Fibroblast of the aortic adventitia (primary cell): ENCODE results near the gene GPR152. TPM values are rescaled to one million over a fixed set of nuclear protein-coding genes. Genes with fewer than 3 reads are reported as not detected.

Experiments
- DNase-seq: peaks from one replicate; pipeline ENCODE4 v3.0.0-alpha.2; 2010; ENCODE audit warnings: low read depth
- H3K4me3 ChIP-seq: 2 replicates; pipeline ENCODE4 v1.5.1; 2011; ENCODE audit warnings: low read depth, mild to moderate bottlenecking, control low read depth, low read length, moderate library complexity
- CTCF ChIP-seq: IDR thresholded peaks from 2 replicates; pipeline ENCODE4 v1.5.1; 2011; ENCODE audit warnings: mild to moderate bottlenecking, low read length, control low read depth, inconsistent platforms; ENCODE audit not compliant: insufficient read depth
- total RNA-seq: library from RNA; depleted of rRNA; stranded (reverse); fragments of >200 nt; gene quantifications from 2 replicates; pipeline ENCODE4 v1.2.3, GENCODE V29; 2012; ENCODE audit warnings: low replicate concordance

The GPR152 gene
- total RNA-seq, 1 donor = not detected

DNA sequence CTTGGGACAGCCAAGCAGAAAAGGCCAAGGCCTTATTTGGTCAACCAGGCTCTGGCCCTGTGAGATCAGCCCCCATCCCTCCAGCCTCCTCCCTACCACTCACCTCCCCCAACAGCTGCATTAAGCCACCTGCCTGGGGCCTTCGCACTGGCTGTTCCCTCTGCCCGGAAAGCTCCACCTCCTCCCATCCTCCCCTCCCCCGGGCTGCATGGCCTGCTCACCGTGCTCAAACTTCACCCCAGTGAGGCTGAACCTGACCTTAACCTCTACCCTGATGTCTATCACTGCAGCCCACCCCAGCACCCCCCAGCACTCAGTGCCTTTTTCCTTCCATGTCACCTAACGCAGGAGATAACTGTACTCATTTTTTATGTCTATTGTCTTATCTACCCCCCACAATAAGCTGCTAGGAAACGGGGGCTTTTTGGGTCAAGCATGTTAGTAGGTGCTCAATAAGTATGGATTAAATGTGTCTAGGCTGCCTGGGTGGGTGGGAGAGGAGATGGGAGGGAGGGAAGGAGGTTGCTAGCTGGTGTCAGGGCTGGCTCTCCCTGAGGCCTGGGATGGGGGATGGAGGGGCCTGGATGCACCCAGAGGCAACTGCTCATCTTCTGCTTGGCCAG, 16.0 kb downstream of the GPR152 start:
- no peak overlapping the region for H3K4me3 ChIP-seq
- TF ChIP-seq CTCF = no peak
- DNase-seq = no peak

- no peak for DNase-seq
These were observed 16.6 kb downstream of the GPR152 start for GRCh38 chr11:67435727-67436458.

DNA sequence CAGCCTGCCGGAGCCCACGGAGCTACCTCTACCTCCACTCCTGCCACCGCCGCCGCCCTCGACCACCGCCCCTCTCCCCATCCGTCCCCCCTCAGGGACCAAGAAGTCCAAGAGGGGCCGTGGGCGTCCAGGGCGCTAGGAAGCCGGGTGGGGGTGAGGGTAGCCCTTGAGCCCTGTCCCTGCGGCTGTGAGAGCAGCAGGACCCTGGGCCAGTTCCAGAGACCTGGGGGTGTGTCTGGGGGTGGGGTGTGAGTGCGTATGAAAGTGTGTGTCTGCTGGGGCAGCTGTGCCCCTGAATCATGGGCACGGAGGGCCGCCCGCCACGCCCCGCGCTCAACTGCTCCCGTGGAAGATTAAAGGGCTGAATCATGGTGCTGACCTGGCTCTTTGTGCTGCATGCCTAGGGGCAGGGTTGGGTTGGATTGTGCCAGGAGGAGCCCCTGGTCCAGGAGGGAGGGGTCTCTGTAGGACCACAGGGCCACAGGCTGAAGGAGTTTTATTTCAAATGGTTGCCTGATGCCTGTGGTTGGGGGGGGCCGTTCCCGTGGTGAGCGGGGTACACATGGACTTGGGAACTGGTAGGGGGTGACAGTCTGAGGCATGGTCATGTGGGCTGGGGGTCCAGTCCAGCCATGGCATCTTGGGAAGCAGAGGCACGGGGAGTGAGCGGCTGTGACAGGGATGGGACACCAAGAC, 17.4 kb downstream of the GPR152 start:
- no peak overlapping the region for H3K4me3 ChIP-seq
- DNase-seq = no peak
- TF ChIP-seq CTCF = no peak

More at GRCh38 chr11:67435727-67436458, 16.6 kb downstream of the GPR152 start:
- H3K4me3 ChIP-seq = no peak overlapping the region
- no peak for TF ChIP-seq CTCF

GRCh38 chr11:67434395-67434881, 18.1 kb downstream of the GPR152 start:
- TF ChIP-seq CTCF = no peak
- DNase-seq = no peak

DNA sequence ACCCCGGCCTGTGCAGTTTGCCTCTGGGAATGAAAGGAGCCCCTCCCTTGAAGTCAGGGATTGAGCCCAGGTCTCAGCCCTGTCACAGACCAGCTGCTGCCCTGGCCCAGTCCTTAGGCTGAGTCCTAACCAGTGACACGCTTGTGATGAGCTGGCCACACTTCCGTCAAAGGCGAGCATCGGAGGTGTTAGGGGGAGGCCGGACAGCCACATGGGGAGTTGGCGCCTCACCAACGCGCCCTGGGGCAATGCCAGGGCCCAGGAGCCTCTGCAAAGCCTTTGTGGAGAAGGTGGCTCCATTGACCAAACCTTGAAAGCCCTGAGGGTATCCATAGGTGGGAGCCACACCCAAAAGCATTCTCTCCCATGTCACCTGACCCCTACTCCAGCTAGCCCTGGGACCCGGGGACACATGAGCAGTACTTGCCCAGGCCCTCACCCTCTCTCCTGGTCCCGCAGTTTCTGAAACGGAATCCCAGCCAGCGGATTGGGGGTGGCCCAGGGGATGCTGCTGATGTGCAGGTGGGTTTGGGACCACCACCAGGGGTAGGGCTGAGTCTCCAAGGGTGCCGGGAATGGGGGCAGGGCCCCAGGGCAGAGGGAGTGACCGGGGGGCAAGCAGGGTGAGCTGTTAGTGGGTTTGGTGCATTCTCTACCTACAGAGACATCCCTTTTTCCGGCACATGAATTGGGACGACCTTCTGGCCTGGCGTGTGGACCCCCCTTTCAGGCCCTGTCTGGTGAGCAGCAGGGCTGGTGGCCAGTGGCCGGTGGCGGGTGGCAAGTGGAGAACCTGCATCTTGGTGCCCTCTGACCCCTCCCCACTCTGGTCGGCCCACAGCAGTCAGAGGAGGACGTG, 18.8 kb downstream of the GPR152 start:
- no peak overlapping the region for H3K4me3 ChIP-seq
- TF ChIP-seq CTCF = no peak
- no peak for DNase-seq

More at GRCh38 chr11:67434395-67434881, 18.1 kb downstream of the GPR152 start:
- no peak overlapping the region for H3K4me3 ChIP-seq

- DNase-seq = no peak
- H3K4me3 ChIP-seq = no peak overlapping the region
- no peak for TF ChIP-seq CTCF
These were observed 19.7 kb downstream of the GPR152 start for GRCh38 chr11:67432655-67433349.
